Thyroid gland (tissue), 4 donors: ENCODE results near the gene SLC38A2.

Experiments used
- POLR2A ChIP-seq, 2 donors: fragments of 450-650 bp; IDR thresholded peaks; one replicate each; pipeline ENCODE4 v1.6.1; 2017; ENCODE audit warnings: antibody characterized with exemption in 2 of 2, mild to moderate bottlenecking in 2 of 2, moderate library complexity in 1 of 2
- TF ChIP-seq, protein P1 (sequence below), 6 experiments: fragments of 200-600 bp in 3 of 6; fragments of 450-650 bp in 3 of 6; sonication (generic) in 3 of 6; IDR thresholded peaks; one replicate each; pipeline ENCODE4 v1.5.1; 2016 to 2019; ENCODE audit warnings: antibody characterized with exemption in 6 of 6, mild to moderate bottlenecking in 2 of 6, inconsistent platforms in 1 of 6, moderate library complexity in 1 of 6

DNA sequence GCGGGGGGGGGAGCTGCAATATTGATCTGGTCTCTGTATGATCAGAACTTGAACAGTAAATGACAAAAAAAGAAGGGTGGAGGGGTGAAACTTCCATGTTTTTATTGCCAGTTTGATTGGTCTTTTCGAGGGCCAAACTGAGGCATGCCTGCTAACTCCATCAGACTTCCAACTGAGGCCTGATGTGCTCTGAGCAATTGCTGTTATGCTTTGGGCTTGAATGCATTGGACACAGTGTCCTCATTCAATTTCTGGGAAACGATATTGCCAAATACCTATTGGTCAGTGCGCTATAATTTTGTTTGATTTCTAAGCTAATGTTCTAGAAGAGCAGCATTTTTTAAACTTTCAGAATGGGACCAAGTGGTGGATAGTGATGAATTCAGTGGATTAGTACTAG, 2.1 kb upstream of the SLC38A2 start:
- TF ChIP-seq, protein P1, sequence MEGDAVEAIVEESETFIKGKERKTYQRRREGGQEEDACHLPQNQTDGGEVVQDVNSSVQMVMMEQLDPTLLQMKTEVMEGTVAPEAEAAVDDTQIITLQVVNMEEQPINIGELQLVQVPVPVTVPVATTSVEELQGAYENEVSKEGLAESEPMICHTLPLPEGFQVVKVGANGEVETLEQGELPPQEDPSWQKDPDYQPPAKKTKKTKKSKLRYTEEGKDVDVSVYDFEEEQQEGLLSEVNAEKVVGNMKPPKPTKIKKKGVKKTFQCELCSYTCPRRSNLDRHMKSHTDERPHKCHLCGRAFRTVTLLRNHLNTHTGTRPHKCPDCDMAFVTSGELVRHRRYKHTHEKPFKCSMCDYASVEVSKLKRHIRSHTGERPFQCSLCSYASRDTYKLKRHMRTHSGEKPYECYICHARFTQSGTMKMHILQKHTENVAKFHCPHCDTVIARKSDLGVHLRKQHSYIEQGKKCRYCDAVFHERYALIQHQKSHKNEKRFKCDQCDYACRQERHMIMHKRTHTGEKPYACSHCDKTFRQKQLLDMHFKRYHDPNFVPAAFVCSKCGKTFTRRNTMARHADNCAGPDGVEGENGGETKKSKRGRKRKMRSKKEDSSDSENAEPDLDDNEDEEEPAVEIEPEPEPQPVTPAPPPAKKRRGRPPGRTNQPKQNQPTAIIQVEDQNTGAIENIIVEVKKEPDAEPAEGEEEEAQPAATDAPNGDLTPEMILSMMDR (IDR thresholded peaks at IDR 0.05), result no peak
- no peak for TF ChIP-seq POLR2A (IDR thresholded peaks at IDR 0.05)
